Mesothelial cell of epicardium (in vitro differentiated cells): ENCODE data around the gene PLXNC1. TPM values are rescaled to one million over a fixed set of nuclear protein-coding genes. Genes with fewer than 3 reads are reported as not detected.

Experiments used
- DNase-seq, 2 experiments: peaks; one replicate each; pipeline ENCODE4 v3.0.0; 2021; ENCODE audit warnings: low spot score in 2 of 2; ENCODE audit not compliant: unreplicated experiment in 2 of 2
- H3K27ac Mint-ChIP-seq: 2 replicates; pipeline ENCODE4 v1.8.0; 2021; ENCODE audit warnings: mixed read lengths
- H3K27me3 Mint-ChIP-seq: 2 replicates; pipeline ENCODE4 v1.8.0; 2021; ENCODE audit warnings: low read depth, mixed read lengths
- H3K36me3 Mint-ChIP-seq: 2 replicates; pipeline ENCODE4 v1.8.0; 2021; ENCODE audit warnings: mixed read lengths
- H3K4me1 Mint-ChIP-seq: 2 replicates; pipeline ENCODE4 v1.8.0; 2021; ENCODE audit warnings: mixed read lengths
- H3K4me3 Mint-ChIP-seq: 2 replicates; pipeline ENCODE4 v1.8.0; 2021; ENCODE audit warnings: mild to moderate bottlenecking, moderate library complexity, mixed read lengths
- H3K9me3 Mint-ChIP-seq: 2 replicates; pipeline ENCODE4 v1.8.0; 2021; ENCODE audit warnings: mixed read lengths
- CTCF ChIP-seq: fragments of 200-600 bp; sonication (generic); IDR thresholded peaks from one replicate; pipeline ENCODE4 v1.5.0; 2021; ENCODE audit warnings: antibody characterized with exemption; ENCODE audit not compliant: unreplicated experiment
- total RNA-seq: library from RNA; stranded (reverse); gene quantifications from 3 replicates; pipeline ENCODE4 v1.2.1, GENCODE V29; 2021

Gene PLXNC1
- total RNA-seq, 1 donor from 2014 or later, result 3.4 TPM

- Mint-ChIP-seq H3K9me3 (no peaks in the 10 kb centered on the region), H3K36me3 (no peaks in the 10 kb centered on the region), H3K4me1 (peaks cover 5% of the 10 kb centered on the region), H3K27me3 (peaks cover 43% of the 10 kb centered on the region), H3K4me3 (no peak overlapping the region), H3K27ac (no peak overlapping the region)
- TF ChIP-seq CTCF, result no peak
- no peak for DNase-seq
Observed at GRCh38 chr12:94171595-94171930, 23.2 kb downstream of the PLXNC1 start.

- Mint-ChIP-seq H3K27ac (no peak overlapping the region), H3K4me3 (no peak overlapping the region), H3K27me3 (peaks cover 41% of the 10 kb centered on the region), H3K9me3 (no peaks in the 10 kb centered on the region), H3K36me3 (no peaks in the 10 kb centered on the region), H3K4me1 (peaks cover 5% of the 10 kb centered on the region)
- DNase-seq, result no peak
- no peak for TF ChIP-seq CTCF
Observed at GRCh38 chr12:94172031-94172430, 23.7 kb downstream of the PLXNC1 start.

- TF ChIP-seq CTCF, result no peak
- peaks cover 35% of the 10 kb centered on the region for H3K27me3 Mint-ChIP-seq
- peaks cover 8% of the 10 kb centered on the region for H3K9me3 Mint-ChIP-seq
- peaks cover 5% of the 10 kb centered on the region for H3K4me1 Mint-ChIP-seq
- no peak for DNase-seq
- no peaks in the 10 kb centered on the region for H3K36me3 Mint-ChIP-seq
- H3K4me3 Mint-ChIP-seq, result no peak overlapping the region
- no peak overlapping the region for H3K27ac Mint-ChIP-seq
Observed at GRCh38 chr12:94172973-94173372, 24.6 kb downstream of the PLXNC1 start.

GRCh38 chr12:94173660-94174265 is 25.4 kb downstream of the PLXNC1 start:
- H3K36me3 Mint-ChIP-seq, result no peaks in the 10 kb centered on the region
- peaks cover 27% of the 10 kb centered on the region for H3K27me3 Mint-ChIP-seq
- H3K27ac Mint-ChIP-seq, result no peak overlapping the region
- peaks cover 13% of the 10 kb centered on the region for H3K9me3 Mint-ChIP-seq
- H3K4me3 Mint-ChIP-seq, result no peak overlapping the region
- no peak for TF ChIP-seq CTCF
- peaks cover 5% of the 10 kb centered on the region for H3K4me1 Mint-ChIP-seq
- no peak for DNase-seq

DNA sequence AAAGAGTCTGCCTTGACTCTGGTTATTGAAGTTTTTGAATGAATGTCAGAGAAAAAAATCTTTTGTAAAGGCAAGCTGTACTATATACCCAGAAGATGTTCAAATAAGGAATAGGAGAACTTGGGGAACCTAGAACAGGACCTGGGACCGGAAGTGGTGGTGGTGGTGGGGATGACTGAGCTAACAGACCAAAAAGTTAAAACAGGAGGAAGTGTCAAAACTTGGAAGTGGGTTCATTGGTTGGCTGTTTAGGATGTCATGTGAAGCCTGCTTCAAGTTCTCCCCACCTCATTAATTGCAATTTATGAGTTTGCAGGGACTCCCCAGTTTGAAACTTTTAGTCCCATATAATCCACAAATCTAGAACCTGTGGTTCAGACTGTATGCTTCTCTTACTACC is 26.2 kb downstream of the PLXNC1 start:
- H3K9me3 Mint-ChIP-seq, result peaks cover 13% of the 10 kb centered on the region
- no peak for TF ChIP-seq CTCF
- H3K27ac Mint-ChIP-seq, result no peak overlapping the region
- no peaks in the 10 kb centered on the region for H3K36me3 Mint-ChIP-seq
- peaks cover 23% of the 10 kb centered on the region for H3K27me3 Mint-ChIP-seq
- H3K4me3 Mint-ChIP-seq, result no peak overlapping the region
- H3K4me1 Mint-ChIP-seq, result peaks cover 5% of the 10 kb centered on the region
- no peak for DNase-seq
